Keratinocyte (primary cell): Measurements from ENCODE around the gene CCDC170. TPM values are rescaled to one million over a fixed set of nuclear protein-coding genes. Genes with fewer than 3 reads are reported as not detected.

ENCODE experiments used
- DNase-seq: peaks from one replicate; pipeline ENCODE4 v3.0.0-alpha.2; 2011; ENCODE audit warnings: low read depth, missing footprints, low spot score
- FAIRE-seq: peaks from 2 replicates; lab custom pipeline; 2011; peaks lifted over from hg19 to GRCh38; lab: Jason Lieb, UNC
- H2AFZ ChIP-seq: 2 replicates; pipeline ENCODE4 v1.6.0; 2012; ENCODE audit warnings: low read length, control low read depth, inconsistent platforms; ENCODE audit not compliant: control insufficient read depth
- H3K27ac ChIP-seq: 2 replicates; pipeline ENCODE4 v1.5.1; 2011; ENCODE audit warnings: low read length; ENCODE audit not compliant: control insufficient read depth, insufficient read depth
- H3K27me3 ChIP-seq: 3 replicates; pipeline ENCODE4 v1.6.0; 2011; ENCODE audit warnings: low read length; ENCODE audit not compliant: control insufficient read depth, insufficient read depth; ENCODE audit errors: extremely low read depth
- H3K36me3 ChIP-seq, 2 experiments: 2 replicates in 1 of 2; 3 replicates in 1 of 2; pipeline ENCODE4 v1.5.1; 2011; ENCODE audit warnings: low read length in 2 of 2, mild to moderate bottlenecking in 1 of 2; ENCODE audit not compliant: control insufficient read depth in 2 of 2, insufficient read depth in 2 of 2; ENCODE audit errors: extremely low read depth in 1 of 2
- H3K4me1 ChIP-seq: 3 replicates; pipeline ENCODE4 v1.5.1; 2011; ENCODE audit warnings: low read length; ENCODE audit not compliant: control insufficient read depth, insufficient read depth; ENCODE audit errors: extremely low read depth
- H3K4me2 ChIP-seq: 3 replicates; pipeline ENCODE4 v1.6.0; 2011; ENCODE audit warnings: low read depth, low read length; ENCODE audit not compliant: control insufficient read depth, insufficient read depth; ENCODE audit errors: extremely low read depth
- H3K4me3 ChIP-seq, 3 experiments: fragments of 200-600 bp in 1 of 3; sonication (generic) in 1 of 3; 2 replicates in 2 of 3; 3 replicates in 1 of 3; pipeline ENCODE4 v1.5.1; 2011 to 2016; ENCODE audit warnings: low read length in 3 of 3, mild to moderate bottlenecking in 3 of 3, control low read depth in 2 of 3, inconsistent platforms in 1 of 3, low read depth in 1 of 3, mixed read lengths in 1 of 3, mixed run types in 1 of 3, moderate library complexity in 1 of 3; ENCODE audit not compliant: control insufficient read depth in 2 of 3, insufficient read depth in 2 of 3; ENCODE audit errors: extremely low read depth in 1 of 3
- H3K79me2 ChIP-seq: 2 replicates; pipeline ENCODE4 v1.6.0; 2012; ENCODE audit warnings: low read length; ENCODE audit not compliant: control insufficient read depth, insufficient read depth
- H3K9ac ChIP-seq: 3 replicates; pipeline ENCODE4 v1.6.0; 2011; ENCODE audit warnings: low read length; ENCODE audit not compliant: control insufficient read depth, insufficient read depth; ENCODE audit errors: extremely low read depth
- H3K9me1 ChIP-seq: 3 replicates; pipeline ENCODE4 v1.6.0; 2011; ENCODE audit warnings: low read length; ENCODE audit not compliant: control insufficient read depth, insufficient read depth; ENCODE audit errors: extremely low read depth
- H3K9me3 ChIP-seq: 2 replicates; pipeline ENCODE4 v1.5.1; 2012; ENCODE audit warnings: low read depth, low read length; ENCODE audit not compliant: control insufficient read depth
- H4K20me1 ChIP-seq: 3 replicates; pipeline ENCODE4 v1.6.0; 2011; ENCODE audit warnings: low read length; ENCODE audit not compliant: control insufficient read depth, insufficient read depth; ENCODE audit errors: extremely low read depth
- EZH2 ChIP-seq: IDR thresholded peaks from one replicate; pipeline ENCODE4 v1.6.1; 2012; ENCODE audit warnings: inconsistent platforms, mild to moderate bottlenecking, low read length, moderate library complexity
- dilution Hi-C: fragments of 300-500 bp; cut with MboI; formaldehyde crosslinking; loops from one replicate; pipeline ENCODE4 v1.7.0; 2020; ENCODE audit warnings: low sequenced_read_pairs; ENCODE audit not compliant: extremely low pct_ligation_motif_present
- polyA plus RNA-seq, 5 experiments: library from polyadenylated mRNA; depleted of rRNA in 3 of 5; stranded (reverse) in 3 of 5; stranded (forward) in 1 of 5; unstranded in 1 of 5; fragments of >200 nt; gene quantifications; 1 replicate in 1 of 5; 2 replicates in 3 of 5; 3 replicates in 1 of 5; pipeline versions ENCODE4 v1.2.1 to v1.2.3, GENCODE V29; 2011 to 2012; ENCODE audit warnings: missing spikeins in 2 of 5, low read depth in 1 of 5, low replicate concordance in 1 of 5
- TF ChIP-seq, protein P1 (sequence below), 3 experiments: IDR thresholded peaks in 1 of 3; conservative IDR thresholded peaks in 1 of 3; optimal IDR thresholded peaks in 1 of 3; 2 replicates in 2 of 3; 3 replicates in 1 of 3; pipeline versions ENCODE3 to v1.5.1; 2011; ENCODE audit warnings: low read length in 3 of 3, mild to moderate bottlenecking in 3 of 3, moderate library complexity in 2 of 3, control low read depth in 1 of 3, inconsistent platforms in 1 of 3; ENCODE audit not compliant: insufficient read depth in 2 of 3; ENCODE audit errors: extremely low read depth in 1 of 3

The CCDC170 gene
- polyA plus RNA-seq, 1 donor (not counting 4 experiments of a cell fraction or from before 2014, with no cell fraction given): 0.10 TPM

DNA sequence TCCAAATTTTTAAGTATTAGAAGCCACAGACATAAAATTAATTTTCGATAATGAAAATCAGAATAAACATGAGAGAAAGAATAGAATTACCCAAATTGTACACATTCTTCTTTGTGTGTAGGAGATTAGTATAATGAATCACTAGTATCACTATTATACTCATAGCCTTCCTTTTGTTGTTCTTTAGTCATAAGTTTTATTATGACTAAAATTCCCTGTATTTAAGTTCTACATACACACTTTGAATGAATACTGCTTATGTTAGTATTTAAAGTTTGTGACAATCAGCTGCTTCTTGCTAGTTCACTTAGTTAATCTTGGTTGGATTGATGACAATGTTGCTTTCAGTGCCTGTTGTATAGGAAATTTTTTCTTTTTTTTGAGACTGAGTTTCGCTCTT is 72.7 kb downstream of the CCDC170 start:
- no peak overlapping the region for H3K27ac ChIP-seq
- H3K9me3 ChIP-seq: no peaks in the 10 kb centered on the region
- H3K4me3 ChIP-seq: no peak overlapping the region
- no peaks in the 10 kb centered on the region for H3K9me1 ChIP-seq
- H3K9ac ChIP-seq: no peak overlapping the region
- H2AFZ ChIP-seq: no peak overlapping the region
- no peak for FAIRE-seq
- no peaks in the 10 kb centered on the region for H3K27me3 ChIP-seq
- H3K79me2 ChIP-seq: no peaks in the 10 kb centered on the region
- no peaks in the 10 kb centered on the region for H3K36me3 ChIP-seq
- H3K4me2 ChIP-seq: no peak overlapping the region
- DNase-seq: no peak
- dilution Hi-C loops: no loop called here
- no peak for TF ChIP-seq EZH2
- TF ChIP-seq, protein P1, sequence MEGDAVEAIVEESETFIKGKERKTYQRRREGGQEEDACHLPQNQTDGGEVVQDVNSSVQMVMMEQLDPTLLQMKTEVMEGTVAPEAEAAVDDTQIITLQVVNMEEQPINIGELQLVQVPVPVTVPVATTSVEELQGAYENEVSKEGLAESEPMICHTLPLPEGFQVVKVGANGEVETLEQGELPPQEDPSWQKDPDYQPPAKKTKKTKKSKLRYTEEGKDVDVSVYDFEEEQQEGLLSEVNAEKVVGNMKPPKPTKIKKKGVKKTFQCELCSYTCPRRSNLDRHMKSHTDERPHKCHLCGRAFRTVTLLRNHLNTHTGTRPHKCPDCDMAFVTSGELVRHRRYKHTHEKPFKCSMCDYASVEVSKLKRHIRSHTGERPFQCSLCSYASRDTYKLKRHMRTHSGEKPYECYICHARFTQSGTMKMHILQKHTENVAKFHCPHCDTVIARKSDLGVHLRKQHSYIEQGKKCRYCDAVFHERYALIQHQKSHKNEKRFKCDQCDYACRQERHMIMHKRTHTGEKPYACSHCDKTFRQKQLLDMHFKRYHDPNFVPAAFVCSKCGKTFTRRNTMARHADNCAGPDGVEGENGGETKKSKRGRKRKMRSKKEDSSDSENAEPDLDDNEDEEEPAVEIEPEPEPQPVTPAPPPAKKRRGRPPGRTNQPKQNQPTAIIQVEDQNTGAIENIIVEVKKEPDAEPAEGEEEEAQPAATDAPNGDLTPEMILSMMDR (optimal IDR thresholded peaks at IDR 0.05 in 1 of 3, IDR thresholded peaks at IDR 0.05 in 1 of 3, conservative IDR thresholded peaks at IDR 0.05 in 1 of 3; ENCODE audit: extremely low read depth in 1 of 3, insufficient read depth in 2 of 3, low read length in 3 of 3): no peak
- no peaks in the 10 kb centered on the region for H4K20me1 ChIP-seq
- no peaks in the 10 kb centered on the region for H3K4me1 ChIP-seq

DNA sequence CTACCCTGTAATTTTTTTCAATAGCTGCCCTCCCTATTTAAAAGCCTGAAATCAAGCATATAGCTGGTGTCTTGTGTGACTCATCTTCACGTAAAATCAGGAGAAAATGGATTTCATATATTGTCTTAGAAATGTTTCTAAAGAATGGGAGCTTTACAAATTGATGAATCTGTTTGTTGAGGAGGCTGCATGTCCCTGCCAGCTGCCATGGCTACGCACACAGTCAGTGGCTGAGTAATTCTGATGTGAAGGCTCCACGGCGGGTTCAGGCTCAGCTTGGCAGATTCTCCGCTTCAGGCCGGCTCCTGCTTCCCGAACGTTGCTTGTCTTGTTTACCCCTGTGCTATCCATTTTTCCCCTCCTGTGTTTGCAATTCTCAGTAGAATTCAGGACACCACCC is 82.8 kb downstream of the CCDC170 start:
- H3K4me2 ChIP-seq: no peak overlapping the region
- H3K27me3 ChIP-seq: no peaks in the 10 kb centered on the region
- TF ChIP-seq EZH2: no peak
- TF ChIP-seq, protein P1 (optimal IDR thresholded peaks at IDR 0.05 in 1 of 3, IDR thresholded peaks at IDR 0.05 in 1 of 3, conservative IDR thresholded peaks at IDR 0.05 in 1 of 3; ENCODE audit: extremely low read depth in 1 of 3, insufficient read depth in 2 of 3, low read length in 3 of 3): no peak
- H3K9me3 ChIP-seq: no peaks in the 10 kb centered on the region
- no peak overlapping the region for H3K9ac ChIP-seq
- no peak overlapping the region for H2AFZ ChIP-seq
- no peak overlapping the region for H3K27ac ChIP-seq
- no peaks in the 10 kb centered on the region for H3K4me1 ChIP-seq
- dilution Hi-C loops: no loop called here
- H4K20me1 ChIP-seq: no peaks in the 10 kb centered on the region
- no peak for DNase-seq
- H3K9me1 ChIP-seq: no peaks in the 10 kb centered on the region
- no peak overlapping the region for H3K4me3 ChIP-seq
- H3K36me3 ChIP-seq: no peaks in the 10 kb centered on the region
- no peaks in the 10 kb centered on the region for H3K79me2 ChIP-seq
- FAIRE-seq: no peak
